Aorta (tissue), 5 donors: ENCODE measurements around the gene RASSF4. TPM values are rescaled to one million over a fixed set of nuclear protein-coding genes. Genes with fewer than 3 reads are reported as not detected.

Source experiments
- ATAC-seq: fragments of 200-7000 bp; cut with Tn5 transposase; one replicate; pipeline ENCODE4 v1.9.1; 2022; ENCODE audit warnings: moderate library complexity; ENCODE audit not compliant: low FRiP score
- DNase-seq, 2 donors: peaks; one replicate each; pipeline ENCODE4 v3.0.0-alpha.2; 2020
- H3K27ac ChIP-seq, 2 donors: one replicate each; pipeline ENCODE4 v1.5.1; 2013; ENCODE audit warnings: low read length in 2 of 2, mild to moderate bottlenecking in 2 of 2, moderate library complexity in 2 of 2, control low read depth in 1 of 2, inconsistent platforms in 1 of 2, low read depth in 1 of 2
- H3K27me3 ChIP-seq, 2 donors: one replicate each; pipeline ENCODE4 v1.6.1; 2013; ENCODE audit warnings: control low read depth in 1 of 2, low read length in 1 of 2, mild to moderate bottlenecking in 1 of 2, moderate library complexity in 1 of 2; ENCODE audit not compliant: insufficient read depth in 2 of 2, control insufficient read depth in 1 of 2
- H3K36me3 ChIP-seq, 2 donors: one replicate each; pipeline ENCODE4 v1.6.1; 2013; ENCODE audit warnings: control low read depth in 1 of 2, low read length in 1 of 2, mild to moderate bottlenecking in 1 of 2; ENCODE audit not compliant: insufficient read depth in 2 of 2, control insufficient read depth in 1 of 2
- H3K4me1 ChIP-seq, 2 donors: one replicate each; pipeline ENCODE4 v1.6.1; 2013; ENCODE audit warnings: low read length in 2 of 2, control low read depth in 1 of 2, mild to moderate bottlenecking in 1 of 2, moderate library complexity in 1 of 2; ENCODE audit not compliant: insufficient read depth in 2 of 2, control insufficient read depth in 1 of 2
- H3K4me3 ChIP-seq, 2 donors: one replicate each; pipeline ENCODE4 v1.5.1; 2013; ENCODE audit warnings: low read length in 2 of 2, control low read depth in 1 of 2, mild to moderate bottlenecking in 1 of 2
- H3K9me3 ChIP-seq: one replicate; pipeline ENCODE4 v1.6.1; 2013; ENCODE audit warnings: mild to moderate bottlenecking, low read length; ENCODE audit not compliant: control insufficient read depth
- WGBS, 2 donors: extraction: QIAGEN DNeasy Blood & Tissue Kit; methylation state at CpG; one replicate each; pipeline ENCODE4 v1.1.7; 2013; 5-methylcytosine and 5-hydroxymethylcytosine counted together
- intact Hi-C, 2 donors: fragments of 100-400 bp; cut with DNase I; formaldehyde crosslinking; loops; one replicate each; pipeline versions ENCODE4 v1.14.2 to v1.15.0; 2022
- polyA plus RNA-seq, 2 donors: library from polyadenylated mRNA; stranded (reverse); fragments of 200-250 nt; gene quantifications; one replicate each; pipeline ENCODE4 v1.2.3, GENCODE V29; 2013
- total RNA-seq, 2 donors: library from RNA; stranded (reverse); fragmentation: NEBNext Ultra II Directional; extraction: Animal tissue kit (Norgen Biotek cat#: 25700); gene quantifications; one replicate each; pipeline ENCODE4 v1.2.1, GENCODE V29; 2021
- donor health status: healthy with polysubstance abuse.
- donor health status: Bipolar disorder and iron deficiency.
- donor health status: DM: no; HTN: no; CAD: no.
- donor health status: DM: no; HTN: no; CAD: no.
- donor health status: DM: yes; HTN: yes; CAD: no.

Gene RASSF4
- total and polyA plus RNA-seq, 4 donors, result 13.5 to 82.1 (median 29.3) TPM

- H3K27ac ChIP-seq, result no peak overlapping the region
- intact Hi-C loops, result no loop called here
- H3K4me3 ChIP-seq, result no peak overlapping the region
- H3K4me1 ChIP-seq, result no peaks in the 10 kb centered on the region
- DNase-seq (no peak), ATAC-seq (no peak)
- no peaks in the 10 kb centered on the region for H3K9me3 ChIP-seq
- H3K27me3 ChIP-seq, result no peaks in the 10 kb centered on the region
- H3K36me3 ChIP-seq, result no peaks in the 10 kb centered on the region
These were observed 81.4 kb downstream of the RASSF4 start for GRCh38 chr10:45040921-45041542.

- DNase-seq (no peak), ATAC-seq (no peak)
- Histone ChIP-seq H3K4me3 (no peak overlapping the region), H3K4me1 (no peaks in the 10 kb centered on the region), H3K36me3 (no peaks in the 10 kb centered on the region), H3K9me3 (no peaks in the 10 kb centered on the region), H3K27me3 (no peaks in the 10 kb centered on the region), H3K27ac (no peak overlapping the region)
- WGBS, 2 donors, result 68 to 73% methylated on average over 7 of the region's 7 CpGs
- intact Hi-C loops, result no loop called here
These were observed 84.7 kb downstream of the RASSF4 start for GRCh38 chr10:45044290-45044689.

Other genes starting within 250 kb of the RASSF4 start
- not detected for gene TMEM72, start 48.5 kb upstream of the RASSF4 start, total RNA-seq
- gene TMEM72, start 48.5 kb upstream of the RASSF4 start, polyA plus RNA-seq, result not detected
- gene DEPP1, start 19.0 kb downstream of the RASSF4 start, total RNA-seq, result 100 to 1,000 TPM in 1 of 2 donors, 10 to 100 TPM in 1; 84.2 to 254 TPM
- gene DEPP1, start 19.0 kb downstream of the RASSF4 start, polyA plus RNA-seq, result 100 to 1,000 TPM in 1 of 2 donors, 10 to 100 TPM in 1; 55.2 to 492 TPM
- gene ZNF22, start 41.1 kb downstream of the RASSF4 start, total RNA-seq, result 10 to 100 TPM; 19.6 to 20.9 TPM
- gene ZNF22, start 41.1 kb downstream of the RASSF4 start, polyA plus RNA-seq, result 10 to 100 TPM; 12.4 to 20.3 TPM